IPS DF 6.9 (cell line): ENCODE results near the gene SERPINB6.
"Not testable (repeated sequence)": the region's sequence is repeated elsewhere in the genome, so short reads cannot be mapped to it uniquely, and the experiment has no call there.

Experiments
- DNase-seq: peaks from one replicate; pipeline ENCODE4 v3.0.0-alpha.2; 2013; ENCODE audit warnings: low read depth, low spot score
- H3K27ac ChIP-seq: one replicate; pipeline ENCODE4 v1.5.1; 2013; ENCODE audit warnings: low read length, control low read depth
- H3K27me3 ChIP-seq: 2 replicates; pipeline ENCODE4 v1.6.1; 2013; ENCODE audit warnings: mild to moderate bottlenecking, low read length; ENCODE audit not compliant: control insufficient read depth, insufficient read depth
- H3K36me3 ChIP-seq: 2 replicates; pipeline ENCODE4 v1.6.1; 2013; ENCODE audit warnings: low read length; ENCODE audit not compliant: control insufficient read depth, insufficient read depth
- H3K4me1 ChIP-seq: 2 replicates; pipeline ENCODE4 v1.6.1; 2013; ENCODE audit warnings: low read length; ENCODE audit not compliant: control insufficient read depth, insufficient read depth
- H3K4me3 ChIP-seq: 2 replicates; pipeline ENCODE4 v1.5.1; 2013; ENCODE audit warnings: mild to moderate bottlenecking, low read length
- H3K9me3 ChIP-seq: 2 replicates; pipeline ENCODE4 v1.6.1; 2013; ENCODE audit warnings: low read length, inconsistent platforms; ENCODE audit not compliant: control insufficient read depth, insufficient read depth
- WGBS: extraction: QIAGEN DNeasy Blood & Tissue Kit; methylation state at CpG from one replicate; pipeline ENCODE4 v1.1.7; 2013; ENCODE audit warnings: mixed read lengths, missing lambda C conversion rate; ENCODE audit not compliant: insufficient read length, insufficient coverage; 5-methylcytosine and 5-hydroxymethylcytosine counted together

Gene SERPINB6

DNA sequence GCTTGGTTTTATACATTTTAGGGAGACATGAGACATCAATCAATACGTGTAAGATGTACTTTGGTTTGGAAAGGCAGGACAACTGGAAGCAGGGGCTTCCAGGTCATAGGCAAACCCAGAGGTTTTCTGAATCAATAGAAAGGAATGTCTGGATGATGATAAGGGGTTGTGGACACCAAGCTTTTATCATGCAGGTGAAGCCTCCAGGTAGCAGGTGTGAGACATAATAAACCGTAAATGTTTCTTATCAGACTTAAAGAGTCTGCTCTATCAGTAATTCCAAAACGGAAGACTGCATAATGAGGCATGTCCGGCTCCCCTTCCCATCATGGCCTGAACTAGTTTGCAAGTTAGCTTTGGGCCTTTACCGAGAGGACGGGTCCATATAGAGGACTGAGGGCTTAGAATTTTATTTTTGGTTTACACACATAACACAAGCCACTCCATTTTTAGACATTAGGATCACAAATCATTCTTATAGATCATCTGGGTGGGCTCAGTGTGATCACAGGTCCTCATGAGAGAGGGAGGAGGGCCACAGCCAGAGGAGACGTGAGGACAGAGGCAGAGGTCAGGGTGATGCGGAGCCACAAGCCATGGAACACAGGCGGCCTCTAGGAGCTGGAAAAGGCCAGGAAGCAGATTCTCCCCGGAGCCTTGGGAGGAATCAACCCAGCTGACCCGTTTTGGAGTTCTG lies 57.6 kb downstream of the SERPINB6 start:
- no peak for DNase-seq
- WGBS = no CpG with 5 or more reads among the region's 11 CpGs
- H3K27me3 ChIP-seq = no peaks in the 10 kb centered on the region
- no peaks in the 10 kb centered on the region for H3K9me3 ChIP-seq
- no peaks in the 10 kb centered on the region for H3K36me3 ChIP-seq
- H3K4me1 ChIP-seq = peaks cover 8% of the 10 kb centered on the region
- H3K4me3 ChIP-seq = no peak overlapping the region
- no peak overlapping the region for H3K27ac ChIP-seq

GRCh38 chr6:2911171-2911570 lies 60.2 kb downstream of the SERPINB6 start:
- DNase-seq = no peak
- H3K36me3 ChIP-seq = no peaks in the 10 kb centered on the region
- no peaks in the 10 kb centered on the region for H3K27me3 ChIP-seq
- WGBS = no CpG with 5 or more reads among the region's 4 CpGs
- no peak overlapping the region for H3K27ac ChIP-seq
- H3K4me3 ChIP-seq = no peak overlapping the region
- no peaks in the 10 kb centered on the region for H3K9me3 ChIP-seq
- H3K4me1 ChIP-seq = peaks cover 5% of the 10 kb centered on the region

GRCh38 chr6:2909718-2910117 lies 61.6 kb downstream of the SERPINB6 start:
- Histone ChIP-seq H3K4me1 (peaks cover 3% of the 10 kb centered on the region; the same call in 1 of the 2 replicates), H3K4me3 (no peak overlapping the region), H3K27ac (no peak overlapping the region), H3K27me3 (no peaks in the 10 kb centered on the region), H3K9me3 (no peaks in the 10 kb centered on the region), H3K36me3 (no peaks in the 10 kb centered on the region)
- WGBS = no CpG with 5 or more reads among the region's 4 CpGs
- DNase-seq = no peak

- not testable (repeated sequence) for H3K4me1 ChIP-seq, H3K4me3 ChIP-seq, H3K36me3 ChIP-seq, H3K27ac ChIP-seq, H3K9me3 ChIP-seq, DNase-seq, H3K27me3 ChIP-seq
- no CpG with 5 or more reads among the region's 16 CpGs for WGBS
Measured at GRCh38 chr6:2909051-2909606, 62.2 kb downstream of the SERPINB6 start.

DNA sequence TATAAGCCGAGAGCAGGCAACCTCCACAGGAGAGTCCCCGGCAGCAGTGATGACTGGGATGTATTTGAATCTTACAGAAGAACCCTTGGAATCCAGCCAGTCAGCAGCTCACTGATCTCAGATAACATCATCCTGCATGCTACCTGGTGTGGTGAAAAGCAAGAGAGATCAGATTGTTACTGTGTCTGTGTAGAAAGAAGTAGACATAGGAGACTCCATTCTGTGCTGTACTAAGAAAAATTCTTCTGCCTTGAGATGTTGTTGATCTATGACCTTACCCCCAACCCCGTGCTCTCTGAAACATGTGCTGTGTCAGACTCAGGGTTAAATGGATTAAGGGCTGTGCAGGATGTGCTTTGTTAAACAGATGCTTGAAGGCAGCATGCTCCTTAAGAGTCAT lies 62.9 kb downstream of the SERPINB6 start:
- H3K9me3 ChIP-seq, H3K36me3 ChIP-seq, H3K4me1 ChIP-seq, DNase-seq, H3K27ac ChIP-seq, H3K4me3 ChIP-seq, H3K27me3 ChIP-seq: not testable (repeated sequence)
- WGBS = no CpG with 5 or more reads among the region's 3 CpGs

- not testable (repeated sequence) for DNase-seq, H3K27ac ChIP-seq, H3K4me1 ChIP-seq, H3K27me3 ChIP-seq, H3K9me3 ChIP-seq, H3K36me3 ChIP-seq
- no CpG with 5 or more reads among the region's 39 CpGs for WGBS
- peak overlapping the region; percentile 97; the same call in 1 of the 2 replicates for H3K4me3 ChIP-seq
Measured at GRCh38 chr6:2903411-2904185, 67.8 kb downstream of the SERPINB6 start.

- H3K9me3 ChIP-seq, DNase-seq, H3K36me3 ChIP-seq, H3K4me1 ChIP-seq, H3K27me3 ChIP-seq, H3K27ac ChIP-seq: not testable (repeated sequence)
- H3K4me3 ChIP-seq = peak overlapping the region; percentile 97; the same call in 1 of the 2 replicates
- WGBS = no CpG with 5 or more reads among the region's 27 CpGs
Measured at GRCh38 chr6:2901645-2902502, 69.5 kb downstream of the SERPINB6 start.

GRCh38 chr6:2900821-2901644 lies 70.3 kb downstream of the SERPINB6 start:
- H3K4me1 ChIP-seq = peaks cover 6% of the 10 kb centered on the region; the same call in 1 of the 2 replicates
- H3K27ac ChIP-seq = no peak overlapping the region
- no peaks in the 10 kb centered on the region for H3K27me3 ChIP-seq
- no CpG with 5 or more reads among the region's 12 CpGs for WGBS
- peaks cover 3% of the 10 kb centered on the region; the same call in 1 of the 2 replicates for H3K36me3 ChIP-seq
- no peaks in the 10 kb centered on the region for H3K9me3 ChIP-seq
- H3K4me3 ChIP-seq = peak overlapping the region; percentile 2; the same call in 1 of the 2 replicates
- no peak for DNase-seq

GRCh38 chr6:2900221-2900807 lies 71.1 kb downstream of the SERPINB6 start:
- Histone ChIP-seq H3K4me1 (peaks cover 6% of the 10 kb centered on the region; the same call in 1 of the 2 replicates), H3K27ac (no peak overlapping the region), H3K4me3 (no peak overlapping the region), H3K9me3 (no peaks in the 10 kb centered on the region), H3K27me3 (no peaks in the 10 kb centered on the region), H3K36me3 (peaks cover 5% of the 10 kb centered on the region; the same call in 1 of the 2 replicates)
- no peak for DNase-seq
- 100% methylated on average over 1 of the region's 15 CpGs for WGBS
